HepG2 (cell line): ENCODE measurements around the gene BATF3. TPM values are rescaled to one million over a fixed set of nuclear protein-coding genes. Genes with fewer than 3 reads are reported as not detected.

Source experiments
- ATAC-seq: fragments of 200-7000 bp; cut with Tn5 transposase; 3 replicates; pipeline ENCODE4 v1.9.1; 2020; ENCODE audit warnings: mild to moderate bottlenecking, moderate library complexity
- BruUV-seq: library from RNA; stranded (reverse); fragments of 400-500 nt; replicated peaks from 2 replicates; lab custom pipeline; 2021; lab: Mats Ljungman, UMichigan
- CTCF ChIA-PET: fragments of 300-600 bp; formaldehyde crosslinking; extraction: SDS; loops from one replicate; lab custom pipeline; 2021; ENCODE audit warnings: low total read pairs, inconsistent platforms, low intra/inter-chr PET ratio; lab: Yijun Ruan, JAX
- POLR2A ChIA-PET: fragments of 350-600 bp; sonication (Branson Sonifier 250); formaldehyde crosslinking; loops from one replicate; lab custom pipeline; 2020; ENCODE audit warnings: antibody characterized with exemption, inconsistent platforms; lab: Yijun Ruan, JAX
- DNase-seq: peaks from one replicate; pipeline ENCODE4 v3.0.0-alpha.2; 2015; ENCODE audit warnings: low spot score
- FAIRE-seq: peaks from 3 replicates; lab custom pipeline; 2011; peaks lifted over from hg19 to GRCh38; lab: Jason Lieb, UNC
- H2AFZ ChIP-seq: one replicate; pipeline ENCODE4 v1.6.1; 2011; ENCODE audit warnings: low read length, inconsistent platforms
- H3K27ac ChIP-seq: fragments of 300-600 bp; 3 replicates; pipeline ENCODE4 v1.8.0; 2011; ENCODE audit warnings: mixed run types, mild to moderate bottlenecking, mixed read lengths, low read length, inconsistent platforms; ENCODE audit not compliant: insufficient read depth; ENCODE audit errors: extremely low read length
- H3K27me3 ChIP-seq, 2 experiments: fragments of 200-600 bp in 1 of 2; 2 replicates in 1 of 2; 3 replicates in 1 of 2; pipeline versions ENCODE4 v1.6.0 to v1.8.0; 2011; ENCODE audit warnings: low read length in 2 of 2, mild to moderate bottlenecking in 2 of 2, moderate library complexity in 2 of 2, inconsistent platforms in 1 of 2; ENCODE audit not compliant: insufficient read depth in 2 of 2, control insufficient read depth in 1 of 2
- H3K36me3 ChIP-seq, 2 experiments: fragments of 200-600 bp in 1 of 2; replicated peaks in 1 of 2; 2 replicates in 1 of 2; 3 replicates in 1 of 2; pipeline versions ENCODE4 v1.5.1 to v1.8.0; 2011; ENCODE audit warnings: low read length in 2 of 2, inconsistent platforms in 1 of 2; ENCODE audit not compliant: insufficient read depth in 2 of 2, control insufficient read depth in 1 of 2
- H3K4me1 ChIP-seq: 2 replicates; pipeline ENCODE4 v1.5.1; 2012; ENCODE audit warnings: low read length, inconsistent platforms; ENCODE audit not compliant: insufficient read depth
- H3K4me2 ChIP-seq: 2 replicates; pipeline ENCODE4 v1.6.0; 2011; ENCODE audit warnings: low read depth, low read length, inconsistent platforms
- H3K4me3 ChIP-seq, 3 experiments: fragments of 200-600 bp in 1 of 3; sonication (generic), shearing (Covaris generic) in 1 of 3; replicated peaks in 1 of 3; 2 replicates each; pipeline ENCODE4 v1.5.1; 2011 to 2016; ENCODE audit warnings: low read length in 3 of 3, inconsistent platforms in 2 of 3, low read depth in 2 of 3, mild to moderate bottlenecking in 2 of 3, control low read depth in 1 of 3, mixed read lengths in 1 of 3; ENCODE audit not compliant: insufficient read depth in 1 of 3
- H3K79me2 ChIP-seq: one replicate; pipeline ENCODE4 v1.6.1; 2011; ENCODE audit warnings: low read length, inconsistent platforms; ENCODE audit not compliant: insufficient read depth
- H3K9ac ChIP-seq: 2 replicates; pipeline ENCODE4 v1.6.0; 2011; ENCODE audit warnings: mild to moderate bottlenecking, low read depth, low read length, inconsistent platforms; ENCODE audit not compliant: insufficient read depth
- H3K9me3 ChIP-seq: 2 replicates; pipeline ENCODE4 v1.5.1; 2012; ENCODE audit warnings: mild to moderate bottlenecking, low read length
- H4K20me1 ChIP-seq: 2 replicates; pipeline ENCODE4 v1.6.0; 2011; ENCODE audit warnings: inconsistent platforms, mild to moderate bottlenecking, low read length, moderate library complexity; ENCODE audit not compliant: insufficient read depth
- ARNT ChIP-seq: fragments of 450-650 bp; IDR thresholded peaks from 2 replicates; pipeline ENCODE4 v1.6.1; 2017
- BHLHE40 ChIP-seq: IDR thresholded peaks from 2 replicates; pipeline ENCODE4 v1.6.1; 2011; ENCODE audit warnings: low read length, improper control_type of control experiment
- CENPBD1 ChIP-seq: sonication (generic); formaldehyde crosslinking; IDR thresholded peaks from 2 replicates; pipeline ENCODE4 v1.8.0; 2022; ENCODE audit warnings: missing genetic modification reagents, low read depth, mild to moderate bottlenecking, borderline replicate concordance
- DNMT3B ChIP-seq: conservative IDR thresholded peaks from 2 replicates; pipeline ENCODE4 v1.6.1; 2016; ENCODE audit warnings: missing biosample characterization, control low read depth
- ELF3 ChIP-seq: IDR thresholded peaks from 2 replicates; pipeline ENCODE4 v1.6.1; 2016; ENCODE audit warnings: missing genetic modification reagents, missing compliant biosample characterization
- FOXA3 ChIP-seq: IDR thresholded peaks from 2 replicates; pipeline ENCODE4 v1.6.1; 2016; ENCODE audit warnings: missing genetic modification reagents, missing compliant biosample characterization
- FOXM1 ChIP-seq: sonication (generic); formaldehyde crosslinking; IDR thresholded peaks from 2 replicates; pipeline ENCODE4 v1.5.0; 2020; ENCODE audit warnings: missing genetic modification reagents
- LCORL ChIP-seq, 2 experiments: fragments of 450-650 bp in 1 of 2; sonication (generic) in 1 of 2; formaldehyde crosslinking in 1 of 2; IDR thresholded peaks; 2 replicates each; pipeline versions ENCODE4 v1.5.0 to v1.6.1; 2017 to 2020; ENCODE audit warnings: antibody characterized with exemption in 1 of 2, missing genetic modification reagents in 1 of 2
- MIXL1 ChIP-seq: IDR thresholded peaks from 2 replicates; pipeline ENCODE4 v1.6.1; 2016
- MLXIP ChIP-seq: sonication (generic); formaldehyde crosslinking; IDR thresholded peaks from 2 replicates; pipeline ENCODE4 v1.9.0; 2021; ENCODE audit warnings: missing genetic modification reagents, borderline replicate concordance
- PBX3 ChIP-seq: sonication (generic); formaldehyde crosslinking; IDR thresholded peaks from 2 replicates; pipeline ENCODE4 v1.8.1; 2023; ENCODE audit warnings: missing genetic modification reagents, inconsistent platforms, borderline replicate concordance
- ZFAT ChIP-seq: sonication (generic); formaldehyde crosslinking; conservative IDR thresholded peaks from 2 replicates; pipeline ENCODE4 v1.8.1; 2023; ENCODE audit warnings: missing genetic modification reagents, inconsistent platforms
- ZNF20 ChIP-seq: sonication (generic); formaldehyde crosslinking; IDR thresholded peaks from 2 replicates; pipeline ENCODE4 v1.4.0; 2020; ENCODE audit warnings: mild to moderate bottlenecking, moderate library complexity, missing genetic modification reagents
- WGBS: methylation state at CpG from one replicate; pipeline ENCODE4 v1.1.6; 2017; ENCODE audit warnings: low lambda C conversion rate; 5-methylcytosine and 5-hydroxymethylcytosine counted together
- in situ Hi-C: cut with HindIII; loops from 2 replicates; pipeline ENCODE4 v1.10.0; 2017; ENCODE audit warnings: low pct_unique_long_range_greater_than_20kb; ENCODE audit not compliant: extremely low pct_ligation_motif_present
- intact Hi-C: fragments of 100-400 bp; cut with micrococcal nuclease; formaldehyde crosslinking; loops from one replicate; pipeline ENCODE4 v1.10.0; 2022; ENCODE audit not compliant: unreplicated experiment
- polyA plus RNA-seq, 8 experiments: library from polyadenylated mRNA; depleted of rRNA in 3 of 8; stranded (reverse) in 7 of 8; unstranded in 1 of 8; fragments of >200 nt; fragmentation: Illumina TruSeq in 4 of 8; extraction: Trizol in 4 of 8; gene quantifications; 2 replicates each; pipeline versions ENCODE4 v1.2.1 to v1.2.3, GENCODE V29; 2011 to 2016; ENCODE audit warnings: low read depth in 4 of 8, missing spikeins in 1 of 8, mixed read lengths in 1 of 8; ENCODE audit not compliant: insufficient read depth in 1 of 8
- total RNA-seq, 5 experiments: library from RNA; depleted of rRNA; stranded (reverse); fragments of >200 nt; fragmentation: Illumina TruSeq; extraction: Trizol; gene quantifications; 2 replicates each; pipeline ENCODE4 v1.2.3, GENCODE V29; 2016; ENCODE audit warnings: low read depth in 1 of 5
- TF ChIP-seq, protein P1 (sequence below): sonication (generic); formaldehyde crosslinking; IDR thresholded peaks from 2 replicates; pipeline ENCODE4 v1.4.0; 2020; ENCODE audit warnings: missing genetic modification reagents, borderline replicate concordance
- TF ChIP-seq, protein P2 (sequence below): IDR thresholded peaks from 2 replicates; pipeline ENCODE4 v1.6.1; 2012; ENCODE audit warnings: inconsistent platforms

Gene BATF3
- total and polyA plus RNA-seq, 2 of the 13 experiments (the other 11 are each of a cell fraction or from before 2014, with no cell fraction given), result 0.13 TPM; not detected in 1

GRCh38 chr1:212638492-212639151, 61.0 kb downstream of the BATF3 start:
- Histone ChIP-seq H3K36me3 (no peaks in the 10 kb centered on the region), H3K79me2 (no peaks in the 10 kb centered on the region), H3K4me3 (no peak overlapping the region), H3K9ac (no peak overlapping the region), H3K27me3 (peaks cover 3 to 42% of the 10 kb centered on the region in 2 experiments), H3K27ac (no peak overlapping the region), H3K4me2 (no peak overlapping the region), H2AFZ (no peak overlapping the region), H3K9me3 (peaks cover 7% of the 10 kb centered on the region; the same call in 1 of the 2 replicates), H4K20me1 (no peaks in the 10 kb centered on the region), H3K4me1 (no peaks in the 10 kb centered on the region)
- BruUV-seq, result no TSS peak
- ChIA-PET POLR2A (no interaction called here), CTCF (no interaction called here)
- FAIRE-seq (no peak), ATAC-seq (no peak), DNase-seq (no peak)
- no peak for TF ChIP-seq FOXA3 (CRISPR knock-in tag)
- no peak for TF ChIP-seq PBX3 (CRISPR knock-in tag)
- TF ChIP-seq, protein P1, sequence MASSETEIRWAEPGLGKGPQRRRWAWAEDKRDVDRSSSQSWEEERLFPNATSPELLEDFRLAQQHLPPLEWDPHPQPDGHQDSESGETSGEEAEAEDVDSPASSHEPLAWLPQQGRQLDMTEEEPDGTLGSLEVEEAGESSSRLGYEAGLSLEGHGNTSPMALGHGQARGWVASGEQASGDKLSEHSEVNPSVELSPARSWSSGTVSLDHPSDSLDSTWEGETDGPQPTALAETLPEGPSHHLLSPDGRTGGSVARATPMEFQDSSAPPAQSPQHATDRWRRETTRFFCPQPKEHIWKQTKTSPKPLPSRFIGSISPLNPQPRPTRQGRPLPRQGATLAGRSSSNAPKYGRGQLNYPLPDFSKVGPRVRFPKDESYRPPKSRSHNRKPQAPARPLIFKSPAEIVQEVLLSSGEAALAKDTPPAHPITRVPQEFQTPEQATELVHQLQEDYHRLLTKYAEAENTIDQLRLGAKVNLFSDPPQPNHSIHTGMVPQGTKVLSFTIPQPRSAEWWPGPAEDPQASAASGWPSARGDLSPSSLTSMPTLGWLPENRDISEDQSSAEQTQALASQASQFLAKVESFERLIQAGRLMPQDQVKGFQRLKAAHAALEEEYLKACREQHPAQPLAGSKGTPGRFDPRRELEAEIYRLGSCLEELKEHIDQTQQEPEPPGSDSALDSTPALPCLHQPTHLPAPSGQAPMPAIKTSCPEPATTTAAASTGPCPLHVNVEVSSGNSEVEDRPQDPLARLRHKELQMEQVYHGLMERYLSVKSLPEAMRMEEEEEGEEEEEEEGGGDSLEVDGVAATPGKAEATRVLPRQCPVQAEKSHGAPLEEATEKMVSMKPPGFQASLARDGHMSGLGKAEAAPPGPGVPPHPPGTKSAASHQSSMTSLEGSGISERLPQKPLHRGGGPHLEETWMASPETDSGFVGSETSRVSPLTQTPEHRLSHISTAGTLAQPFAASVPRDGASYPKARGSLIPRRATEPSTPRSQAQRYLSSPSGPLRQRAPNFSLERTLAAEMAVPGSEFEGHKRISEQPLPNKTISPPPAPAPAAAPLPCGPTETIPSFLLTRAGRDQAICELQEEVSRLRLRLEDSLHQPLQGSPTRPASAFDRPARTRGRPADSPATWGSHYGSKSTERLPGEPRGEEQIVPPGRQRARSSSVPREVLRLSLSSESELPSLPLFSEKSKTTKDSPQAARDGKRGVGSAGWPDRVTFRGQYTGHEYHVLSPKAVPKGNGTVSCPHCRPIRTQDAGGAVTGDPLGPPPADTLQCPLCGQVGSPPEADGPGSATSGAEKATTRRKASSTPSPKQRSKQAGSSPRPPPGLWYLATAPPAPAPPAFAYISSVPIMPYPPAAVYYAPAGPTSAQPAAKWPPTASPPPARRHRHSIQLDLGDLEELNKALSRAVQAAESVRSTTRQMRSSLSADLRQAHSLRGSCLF (CRISPR knock-in tag), result no peak
- TF ChIP-seq, protein P2, sequence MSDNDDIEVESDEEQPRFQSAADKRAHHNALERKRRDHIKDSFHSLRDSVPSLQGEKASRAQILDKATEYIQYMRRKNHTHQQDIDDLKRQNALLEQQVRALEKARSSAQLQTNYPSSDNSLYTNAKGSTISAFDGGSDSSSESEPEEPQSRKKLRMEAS, result no peak
- TF ChIP-seq ZNF20 (CRISPR knock-in tag), result no peak
- no peak for TF ChIP-seq BHLHE40
- no peak for TF ChIP-seq ZFAT (CRISPR knock-in tag)
- TF ChIP-seq CENPBD1 (CRISPR knock-in tag), result no peak
- no peak for TF ChIP-seq MIXL1
- no peak for TF ChIP-seq DNMT3B (CRISPR knock-in tag)
- TF ChIP-seq ELF3 (CRISPR knock-in tag), result no peak
- TF ChIP-seq LCORL (IDR thresholded peaks at IDR 0.05), result no peak
- no peak for TF ChIP-seq LCORL (CRISPR knock-in tag; IDR thresholded peaks at IDR 0.05)
- no peak for TF ChIP-seq ARNT
- no peak for TF ChIP-seq FOXM1 (CRISPR knock-in tag)
- no peak for TF ChIP-seq MLXIP (CRISPR knock-in tag)
- intact Hi-C loops (no loop called here), in situ Hi-C loops (no loop called here)
- WGBS, result 28% methylated on average over 4 of the region's 4 CpGs
